Measurements from ENCODE around the gene CPNE9.

DNA sequence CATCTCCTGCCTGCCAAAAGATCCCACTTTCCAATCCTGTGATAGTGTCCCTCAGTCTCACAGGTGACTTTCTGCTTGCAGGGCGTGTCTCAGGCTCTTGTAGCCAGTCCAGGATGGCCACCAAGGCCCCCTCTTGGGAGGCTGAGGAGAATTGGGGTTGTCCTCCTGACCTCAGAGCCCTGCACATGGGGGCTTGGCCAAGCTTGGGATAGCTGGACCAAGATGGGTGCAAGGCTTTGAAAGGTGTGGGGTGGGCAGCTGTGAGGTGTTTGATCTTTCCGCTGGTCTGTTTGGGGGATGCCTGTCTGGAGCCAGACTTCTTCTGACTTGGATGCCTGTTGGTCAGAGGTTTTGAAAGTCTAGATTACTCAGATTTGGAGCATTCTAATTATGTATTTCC lies 12.0 kb upstream of the CPNE9 start:
- TF ChIP-seq CTCF (IDR thresholded peaks at IDR 0.05), result no peak
- no peak for TF ChIP-seq EZH2 (IDR thresholded peaks at IDR 0.05)
- TF ChIP-seq EZH2phosphoT487 (IDR thresholded peaks at IDR 0.05), result no peak

All from neural progenitor cell (in vitro differentiated cells).